ENCODE measurements around the gene LMX1A.
A peak's percentile ranks its signal among the peaks of the same experiment; 100 is the strongest.

LMX1A gene

DNA sequence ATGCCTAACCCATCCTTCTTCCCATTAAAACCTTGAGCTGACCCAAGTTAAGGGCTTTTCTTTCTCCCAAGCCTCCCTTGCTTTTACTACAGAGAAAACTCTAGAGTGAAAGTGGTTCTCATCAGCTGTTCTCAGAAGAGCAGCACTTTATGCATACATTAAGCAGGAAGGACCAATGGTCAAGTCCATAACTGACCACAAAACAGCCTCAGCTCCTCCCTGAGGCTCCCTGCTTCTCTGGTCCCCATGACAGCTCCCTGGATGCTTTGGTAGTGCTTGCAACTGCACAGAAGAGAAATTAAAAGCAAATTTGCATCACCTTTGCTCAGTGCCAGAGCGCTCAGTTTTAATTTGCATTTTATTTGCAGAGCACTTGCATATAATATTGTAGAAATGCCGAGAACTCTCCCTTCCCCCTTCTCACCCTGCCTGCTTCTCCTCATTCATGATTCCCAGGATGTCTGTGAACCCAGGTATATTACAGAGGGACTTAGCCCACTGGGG, 56.1 kb downstream of the LMX1A start:
- TF ChIP-seq JUND (IDR thresholded peaks at IDR 0.05; ENCODE audit: low read depth), result no peak
- in situ Hi-C loops (cut with HindIII; ENCODE audit: low pct_unique_long_range_greater_than_20kb, low sequenced_read_pairs), result no loop called here
- no peak for DNase-seq (ENCODE audit: low read depth in 1 of 2, low spot score in 1 of 2)

DNA sequence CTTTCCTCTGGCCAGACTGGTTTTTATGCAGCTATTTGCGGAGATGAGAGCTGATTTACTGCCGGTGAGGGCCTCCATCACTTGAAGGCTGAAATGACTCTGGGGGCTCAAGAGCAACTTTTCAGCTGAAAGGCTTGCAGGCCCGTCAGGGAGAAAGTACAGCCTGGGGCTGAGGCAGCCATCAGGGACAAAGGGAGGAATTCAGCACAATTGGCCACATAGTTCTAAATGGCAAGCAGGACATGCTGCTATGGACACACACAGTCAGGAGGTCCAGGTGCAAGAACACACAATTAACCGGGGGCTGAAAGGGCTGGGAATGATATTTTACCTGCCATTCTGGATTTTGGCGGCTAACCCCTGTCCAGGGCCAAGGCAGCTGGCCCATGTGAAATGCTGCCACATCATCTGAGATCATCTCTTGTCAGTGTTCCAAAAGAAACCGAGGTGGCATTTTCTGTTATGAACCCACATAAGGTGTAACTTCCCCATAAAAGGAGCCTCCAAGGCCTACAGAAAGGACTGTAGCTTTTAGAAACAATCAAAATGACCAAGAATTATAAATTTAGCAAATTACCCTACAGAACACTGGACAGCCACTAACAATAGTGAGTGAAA, 58.2 kb downstream of the LMX1A start:
- no peak for DNase-seq (ENCODE audit: low read depth in 1 of 2, low spot score in 1 of 2)
- in situ Hi-C loops (cut with HindIII; ENCODE audit: low pct_unique_long_range_greater_than_20kb, low sequenced_read_pairs), result no loop called here
- no peak for TF ChIP-seq JUND (IDR thresholded peaks at IDR 0.05; ENCODE audit: low read depth)

DNA sequence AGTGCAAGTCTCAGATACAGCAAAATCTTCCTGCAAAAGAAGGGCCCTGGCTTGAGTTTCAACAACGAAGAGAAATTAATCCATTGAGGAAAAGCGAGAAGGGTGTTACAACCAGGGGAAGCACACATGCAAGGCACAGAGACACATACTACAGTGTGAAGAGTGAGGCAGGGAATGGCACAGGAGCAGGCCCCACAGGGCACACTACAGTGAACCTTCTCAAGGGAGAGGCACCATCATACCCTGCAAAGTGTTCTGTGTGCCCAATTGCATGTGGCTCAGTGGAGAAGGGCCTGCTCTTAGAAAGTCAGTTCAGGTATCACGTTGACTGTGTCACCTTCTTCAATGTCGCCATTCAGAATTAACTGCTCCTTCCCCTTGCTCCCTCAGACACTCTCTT, 60.3 kb downstream of the LMX1A start:
- no peak for DNase-seq (ENCODE audit: low read depth in 1 of 2, low spot score in 1 of 2)
- in situ Hi-C loops (cut with HindIII; ENCODE audit: low pct_unique_long_range_greater_than_20kb, low sequenced_read_pairs), result no loop called here
- TF ChIP-seq JUND (IDR thresholded peaks at IDR 0.05; ENCODE audit: low read depth), result no peak

DNA sequence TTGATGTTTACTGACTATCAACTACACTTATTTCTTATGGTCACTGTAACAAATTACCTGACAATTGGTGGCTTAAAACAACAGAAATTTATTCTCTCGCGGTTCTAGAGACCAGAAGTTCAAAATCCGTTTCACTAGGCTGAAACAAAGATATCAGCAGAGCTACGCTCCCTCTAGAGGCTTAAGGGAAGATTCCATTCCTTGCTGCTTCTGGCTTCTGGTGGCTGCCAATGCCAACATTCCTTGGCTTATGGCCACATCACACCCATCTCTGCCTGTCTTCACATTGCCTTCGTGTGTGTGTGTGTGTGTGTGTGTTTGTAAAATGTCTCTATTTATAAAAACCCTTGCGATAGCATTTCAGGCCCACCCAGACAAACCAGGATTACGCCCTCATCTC, 66.4 kb downstream of the LMX1A start:
- DNase-seq (ENCODE audit: low read depth in 1 of 2, low spot score in 1 of 2), result peak; percentile 26 to 77
- TF ChIP-seq JUND (IDR thresholded peaks at IDR 0.05; ENCODE audit: low read depth), result no peak
- in situ Hi-C loops (cut with HindIII; ENCODE audit: low pct_unique_long_range_greater_than_20kb, low sequenced_read_pairs), result no loop called here

DNA sequence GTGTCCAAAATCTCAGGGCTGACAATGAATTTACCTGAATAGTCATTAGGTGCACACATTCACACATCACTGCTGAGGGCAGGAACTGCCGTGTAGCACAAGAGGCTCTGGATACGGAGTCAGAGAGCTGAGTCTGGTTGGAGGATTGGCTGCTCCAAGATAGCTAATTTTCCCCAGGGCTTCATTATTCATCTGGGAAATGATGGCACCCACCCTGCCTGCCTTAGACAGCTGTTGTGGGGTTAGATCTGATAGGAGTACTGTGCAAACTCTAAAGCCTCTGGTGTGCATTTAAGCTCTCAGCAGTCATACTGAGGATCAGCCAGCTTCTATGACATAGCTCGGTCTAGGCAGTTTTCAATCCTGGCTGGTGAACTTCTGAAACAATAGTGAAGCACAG, 67.0 kb downstream of the LMX1A start:
- in situ Hi-C loops (cut with HindIII; ENCODE audit: low pct_unique_long_range_greater_than_20kb, low sequenced_read_pairs), result no loop called here
- DNase-seq (ENCODE audit: low read depth in 1 of 2, low spot score in 1 of 2), result no peak
- TF ChIP-seq JUND (IDR thresholded peaks at IDR 0.05; ENCODE audit: low read depth), result no peak

DNA sequence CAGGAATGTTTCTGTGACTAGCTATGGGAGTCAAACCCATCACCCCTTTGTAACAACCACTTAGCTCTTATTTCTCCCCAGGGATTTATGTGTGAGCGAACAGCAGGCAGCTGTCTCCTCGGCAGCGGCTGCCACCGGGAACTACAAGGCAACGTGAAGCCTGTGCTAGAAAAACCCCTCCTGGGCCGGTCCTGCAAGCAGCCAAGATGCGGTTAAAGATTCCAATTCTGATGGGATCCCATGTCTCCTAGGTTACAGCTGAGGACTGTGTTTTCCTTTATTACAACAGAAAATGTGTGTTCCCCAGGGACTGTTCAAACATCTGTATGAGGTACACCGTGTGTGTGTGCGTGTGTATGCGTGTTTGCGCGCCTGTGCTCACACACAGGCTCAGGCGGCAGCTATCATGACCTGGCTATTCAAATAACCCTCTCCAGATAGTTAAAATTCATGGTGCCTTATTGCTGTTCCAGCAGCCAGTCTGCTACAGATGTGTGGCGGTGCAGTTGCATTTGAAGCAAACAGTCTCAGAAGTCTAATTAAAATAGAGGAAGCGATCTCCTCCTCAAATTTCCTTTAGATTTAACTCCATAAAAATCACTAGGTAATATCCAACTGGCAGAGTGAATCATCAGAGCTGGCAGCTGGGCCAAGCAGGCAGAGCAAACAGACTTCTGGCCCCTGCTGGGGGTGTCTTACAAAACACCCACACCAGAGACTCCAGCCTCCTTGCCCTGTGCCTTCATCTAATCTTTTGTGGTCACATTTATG, 68.0 kb downstream of the LMX1A start:
- no peak for TF ChIP-seq JUND (IDR thresholded peaks at IDR 0.05; ENCODE audit: low read depth)
- DNase-seq (ENCODE audit: low read depth in 1 of 2, low spot score in 1 of 2), result no peak
- in situ Hi-C loops (cut with HindIII; ENCODE audit: low pct_unique_long_range_greater_than_20kb, low sequenced_read_pairs), result no loop called here

DNA sequence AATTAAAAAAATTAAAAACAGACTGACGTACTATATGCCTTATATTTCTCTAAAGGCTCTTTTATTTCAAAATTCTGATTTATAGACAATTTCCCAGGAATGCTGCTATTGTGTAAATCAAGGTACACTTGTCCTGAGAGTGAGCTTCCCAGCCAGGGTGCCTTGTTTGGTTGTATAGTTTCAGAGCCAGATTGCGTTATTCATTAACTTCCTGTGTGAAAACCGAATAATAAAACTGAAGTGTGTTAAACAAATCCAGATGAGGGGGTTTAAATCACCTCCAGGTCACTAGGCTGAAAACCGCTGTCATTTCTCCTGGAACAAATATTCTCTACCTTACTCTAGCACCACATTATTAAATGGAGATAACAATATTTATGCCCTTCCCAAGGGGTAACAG, 68.7 kb downstream of the LMX1A start:
- no peak for TF ChIP-seq JUND (IDR thresholded peaks at IDR 0.05; ENCODE audit: low read depth)
- DNase-seq (ENCODE audit: low read depth in 1 of 2, low spot score in 1 of 2), result no peak
- in situ Hi-C loops (cut with HindIII; ENCODE audit: low pct_unique_long_range_greater_than_20kb, low sequenced_read_pairs), result no loop called here

DNA sequence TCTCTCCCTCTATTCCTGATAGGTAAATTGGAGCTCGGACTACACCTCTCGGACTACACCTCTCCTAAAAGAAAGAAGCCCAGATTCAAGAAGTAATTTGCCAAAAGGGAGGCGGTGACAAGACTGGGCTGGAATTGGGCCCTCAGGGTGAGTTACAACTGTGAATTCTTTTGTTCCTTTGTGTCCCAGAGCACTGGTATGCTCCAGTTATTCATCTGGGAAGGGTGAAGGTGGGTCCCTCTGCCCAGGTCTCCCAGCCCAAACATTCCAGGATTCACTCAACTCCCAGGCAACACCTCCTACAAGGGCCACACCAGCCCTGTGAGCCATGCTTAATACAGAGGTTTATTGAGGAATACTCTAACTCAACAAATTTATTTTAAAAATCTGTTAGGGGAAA, 69.2 kb downstream of the LMX1A start:
- in situ Hi-C loops (cut with HindIII; ENCODE audit: low pct_unique_long_range_greater_than_20kb, low sequenced_read_pairs), result no loop called here
- no peak for DNase-seq (ENCODE audit: low read depth in 1 of 2, low spot score in 1 of 2)
- no peak for TF ChIP-seq JUND (IDR thresholded peaks at IDR 0.05; ENCODE audit: low read depth)

DNA sequence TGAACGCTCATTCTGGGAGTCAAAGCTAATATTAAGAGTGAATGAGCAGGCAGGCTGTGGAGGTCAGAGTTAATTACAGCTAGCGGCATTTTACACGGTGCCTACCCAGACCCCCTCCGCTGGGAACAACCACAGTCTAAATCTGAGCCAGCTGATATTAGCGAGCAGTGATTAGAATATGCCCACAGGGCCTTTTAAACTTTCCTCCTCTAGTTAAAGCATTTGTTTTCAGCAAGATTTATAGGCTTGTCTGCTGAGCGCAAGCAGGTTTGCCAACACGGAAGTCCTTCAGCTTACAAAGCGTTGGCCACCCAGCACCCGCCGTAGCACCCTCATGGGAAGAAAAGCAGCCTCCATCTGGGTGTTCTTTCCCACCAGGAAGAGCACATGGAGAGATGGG, 72.1 kb downstream of the LMX1A start:
- DNase-seq (ENCODE audit: low read depth in 1 of 2, low spot score in 1 of 2), result no peak
- in situ Hi-C loops (cut with HindIII; ENCODE audit: low pct_unique_long_range_greater_than_20kb, low sequenced_read_pairs), result no loop called here
- no peak for TF ChIP-seq JUND (IDR thresholded peaks at IDR 0.05; ENCODE audit: low read depth)

DNA sequence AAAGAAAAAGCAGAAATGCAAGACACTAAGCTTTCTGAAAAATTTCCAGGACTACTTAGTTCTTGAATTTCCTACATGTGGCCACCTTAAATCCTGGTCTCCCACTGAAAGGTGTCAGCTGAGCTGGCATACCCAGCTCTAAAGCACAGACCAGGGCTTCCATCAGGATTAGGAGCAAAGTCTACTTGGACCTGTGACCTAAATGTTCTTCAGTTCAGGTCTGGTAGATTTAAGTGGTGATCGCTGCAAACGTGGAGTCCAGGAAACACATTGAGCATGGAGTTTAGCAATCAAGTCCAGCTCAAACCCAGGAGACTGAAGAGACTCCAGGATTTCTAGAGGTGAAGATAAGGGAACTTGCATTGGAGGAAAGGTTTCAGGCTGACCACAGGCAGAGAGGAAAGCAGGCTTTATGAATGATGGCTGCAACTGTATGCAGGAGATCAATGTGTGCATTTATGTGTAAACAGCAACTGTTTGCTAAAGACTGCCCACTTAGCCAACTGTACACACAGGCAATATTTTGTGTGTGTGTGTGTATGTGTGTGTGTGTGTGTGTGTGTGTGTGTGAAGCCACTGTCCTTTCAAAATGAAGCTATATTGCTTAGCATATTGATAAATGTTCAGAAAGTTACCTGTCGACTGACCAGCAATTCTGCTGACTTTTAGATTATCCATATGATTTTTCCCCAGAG, 75.2 kb downstream of the LMX1A start:
- no peak for TF ChIP-seq JUND (IDR thresholded peaks at IDR 0.05; ENCODE audit: low read depth)
- in situ Hi-C loops (cut with HindIII; ENCODE audit: low pct_unique_long_range_greater_than_20kb, low sequenced_read_pairs), result no loop called here
- DNase-seq (ENCODE audit: low read depth in 1 of 2, low spot score in 1 of 2), result peak in 1 of 2 experiments; percentile 34

DNA sequence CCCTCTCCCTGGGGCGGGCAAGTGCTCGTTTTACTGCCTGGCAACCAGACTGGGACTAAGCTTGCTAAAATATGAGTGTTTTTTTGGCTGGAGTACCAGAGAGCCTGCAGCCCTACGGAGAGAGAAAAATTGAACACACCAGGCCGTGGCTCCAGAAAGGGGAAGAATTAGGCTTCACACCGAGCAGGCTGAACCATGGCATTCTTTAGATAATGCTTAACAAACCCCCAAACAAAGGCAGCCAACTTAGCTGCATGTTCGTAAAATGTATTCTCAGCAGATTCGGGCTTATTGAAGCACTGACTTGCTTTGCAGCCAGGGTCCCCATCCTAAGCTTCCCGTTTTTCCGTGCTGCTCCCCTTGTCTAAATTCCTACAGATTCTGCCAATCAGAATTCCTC, 76.6 kb downstream of the LMX1A start:
- in situ Hi-C loops (cut with HindIII; ENCODE audit: low pct_unique_long_range_greater_than_20kb, low sequenced_read_pairs), result no loop called here
- no peak for DNase-seq (ENCODE audit: low read depth in 1 of 2, low spot score in 1 of 2)

DNA sequence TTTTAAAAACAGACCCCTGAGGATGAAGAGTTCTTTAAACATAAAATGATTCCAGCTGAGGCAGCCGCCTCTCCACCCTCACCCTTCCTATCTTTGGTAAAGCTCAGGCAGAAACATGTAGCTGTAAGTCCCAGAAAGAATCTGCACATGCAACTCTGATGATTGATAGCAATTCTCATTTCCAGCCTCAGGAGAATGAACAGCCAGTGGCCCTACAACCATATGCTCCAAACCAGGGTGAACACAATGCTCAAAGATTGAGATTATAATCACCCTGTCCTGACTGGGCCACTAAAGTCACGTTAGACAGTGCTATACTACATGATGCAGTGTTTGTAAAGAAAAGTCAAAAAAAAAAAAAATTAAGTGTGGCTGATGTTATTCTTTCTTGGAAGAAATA, 80.2 kb downstream of the LMX1A start:
- DNase-seq (ENCODE audit: low read depth in 1 of 2, low spot score in 1 of 2), result no peak
- TF ChIP-seq JUND (IDR thresholded peaks at IDR 0.05; ENCODE audit: low read depth), result no peak
- in situ Hi-C loops (cut with HindIII; ENCODE audit: low pct_unique_long_range_greater_than_20kb, low sequenced_read_pairs), result no loop called here

More for the DNA sequence above, 76.6 kb downstream of the LMX1A start:
- no peak for TF ChIP-seq JUND (IDR thresholded peaks at IDR 0.05; ENCODE audit: low read depth)
